Mesenchymal stem cell (in vitro differentiated cells and primary cell): ENCODE results near the gene PGM5.
"Not testable (repeated sequence)": the region's sequence is repeated elsewhere in the genome, so short reads cannot be mapped to it uniquely, and the experiment has no call there.

Source experiments
- DNase-seq: peaks from one replicate; pipeline ENCODE4 v3.0.0-alpha.2; 2013
- H2AFZ ChIP-seq: one replicate; pipeline ENCODE4 v1.6.1; 2013; ENCODE audit warnings: low read depth, mild to moderate bottlenecking, control low read depth, inconsistent platforms, low read length, moderate library complexity
- H2AK5ac ChIP-seq: 2 replicates; pipeline ENCODE4 v1.6.1; 2013; ENCODE audit warnings: low read length, moderate library complexity, mild to moderate bottlenecking, inconsistent platforms; ENCODE audit not compliant: severe bottlenecking
- H2BK120ac ChIP-seq: one replicate; pipeline ENCODE4 v1.6.1; 2013; ENCODE audit warnings: low read depth, mild to moderate bottlenecking, inconsistent platforms, low read length, moderate library complexity
- H2BK12ac ChIP-seq, 2 experiments: one replicate each; pipeline ENCODE4 v1.6.1; 2013; ENCODE audit warnings: inconsistent platforms in 2 of 2, low read length in 2 of 2, mild to moderate bottlenecking in 2 of 2, moderate library complexity in 2 of 2, control low read depth in 1 of 2
- H2BK15ac ChIP-seq: one replicate; pipeline ENCODE4 v1.6.1; 2013; ENCODE audit warnings: mild to moderate bottlenecking, low read depth, inconsistent platforms; ENCODE audit not compliant: poor library complexity, severe bottlenecking
- H2BK5ac ChIP-seq: 2 replicates; pipeline ENCODE4 v1.6.1; 2013; ENCODE audit warnings: low read depth, mild to moderate bottlenecking, low read length, control low read depth, inconsistent platforms; ENCODE audit not compliant: poor library complexity, severe bottlenecking
- H3K14ac ChIP-seq, 2 experiments: one replicate each; pipeline ENCODE4 v1.6.1; 2013; ENCODE audit warnings: inconsistent platforms in 2 of 2, low read length in 2 of 2, control low read depth in 1 of 2, mild to moderate bottlenecking in 1 of 2, moderate library complexity in 1 of 2
- H3K18ac ChIP-seq, 2 experiments: one replicate each; pipeline ENCODE4 v1.6.1; 2013; ENCODE audit warnings: inconsistent platforms in 2 of 2, low read length in 2 of 2, control low read depth in 1 of 2, low read depth in 1 of 2, mild to moderate bottlenecking in 1 of 2
- H3K23ac ChIP-seq, 2 experiments: one replicate each; pipeline ENCODE4 v1.6.1; 2013; ENCODE audit warnings: inconsistent platforms in 2 of 2, low read length in 2 of 2, mild to moderate bottlenecking in 2 of 2, moderate library complexity in 2 of 2, control low read depth in 1 of 2
- H3K27ac ChIP-seq: 2 replicates; pipeline ENCODE4 v1.5.1; 2013; ENCODE audit warnings: mild to moderate bottlenecking, moderate library complexity, low read length, control low read depth, inconsistent platforms; ENCODE audit not compliant: poor library complexity, severe bottlenecking
- H3K27me3 ChIP-seq, 2 experiments: 2 replicates each; pipeline versions ENCODE4 v1.6.1 to v1.7.0; 2013; ENCODE audit warnings: low read length in 2 of 2, mild to moderate bottlenecking in 2 of 2, moderate library complexity in 2 of 2, control low read depth in 1 of 2, inconsistent platforms in 1 of 2; ENCODE audit not compliant: control insufficient read depth in 1 of 2, insufficient read depth in 1 of 2
- H3K36me3 ChIP-seq, 2 experiments: 2 replicates each; pipeline versions ENCODE4 v1.6.1 to v1.7.0; 2013; ENCODE audit warnings: low read length in 2 of 2, control low read depth in 1 of 2, inconsistent platforms in 1 of 2, low read depth in 1 of 2, mild to moderate bottlenecking in 1 of 2; ENCODE audit not compliant: insufficient read depth in 2 of 2, control insufficient read depth in 1 of 2
- H3K4ac ChIP-seq, 2 experiments: one replicate each; pipeline ENCODE4 v1.6.1; 2013; ENCODE audit warnings: inconsistent platforms in 2 of 2, low read length in 2 of 2, mild to moderate bottlenecking in 2 of 2, moderate library complexity in 2 of 2, control low read depth in 1 of 2, low read depth in 1 of 2
- H3K4me1 ChIP-seq: 2 replicates; pipeline ENCODE4 v1.6.1; 2013; ENCODE audit warnings: low read depth, low read length, control low read depth; ENCODE audit not compliant: control insufficient read depth, insufficient read depth
- H3K4me2 ChIP-seq: 2 replicates; pipeline ENCODE4 v1.6.1; 2013; ENCODE audit warnings: low read length, mild to moderate bottlenecking, inconsistent platforms; ENCODE audit not compliant: poor library complexity, severe bottlenecking
- H3K4me3 ChIP-seq, 2 experiments: 2 replicates each; pipeline versions ENCODE4 v1.5.1 to v1.7.0; 2013; ENCODE audit warnings: low read length in 2 of 2, mild to moderate bottlenecking in 2 of 2, control low read depth in 1 of 2, low read depth in 1 of 2; ENCODE audit not compliant: insufficient read depth in 1 of 2
- H3K79me1 ChIP-seq: replicated peaks from 2 replicates; pipeline ENCODE4 v1.6.1; 2013; ENCODE audit warnings: mild to moderate bottlenecking, control low read depth, low read length, inconsistent platforms; ENCODE audit not compliant: poor library complexity, severe bottlenecking
- H3K9ac ChIP-seq: 2 replicates; pipeline ENCODE4 v1.7.0; 2013; ENCODE audit warnings: mild to moderate bottlenecking, low read length, moderate library complexity
- H3K9me3 ChIP-seq: 2 replicates; pipeline ENCODE4 v1.7.0; 2013; ENCODE audit warnings: mild to moderate bottlenecking, low read length; ENCODE audit not compliant: control insufficient read depth
- H4K8ac ChIP-seq: one replicate; pipeline ENCODE4 v1.6.1; 2013; ENCODE audit warnings: inconsistent platforms, mild to moderate bottlenecking, low read length, moderate library complexity
- H4K91ac ChIP-seq: one replicate; pipeline ENCODE4 v1.6.1; 2013; ENCODE audit warnings: mild to moderate bottlenecking, low read length, inconsistent platforms
- WGBS: methylation state at CpG from one replicate; pipeline ENCODE4 v1.1.7; 2013; ENCODE audit warnings: mixed read lengths; 5-methylcytosine and 5-hydroxymethylcytosine counted together

PGM5 gene

DNA sequence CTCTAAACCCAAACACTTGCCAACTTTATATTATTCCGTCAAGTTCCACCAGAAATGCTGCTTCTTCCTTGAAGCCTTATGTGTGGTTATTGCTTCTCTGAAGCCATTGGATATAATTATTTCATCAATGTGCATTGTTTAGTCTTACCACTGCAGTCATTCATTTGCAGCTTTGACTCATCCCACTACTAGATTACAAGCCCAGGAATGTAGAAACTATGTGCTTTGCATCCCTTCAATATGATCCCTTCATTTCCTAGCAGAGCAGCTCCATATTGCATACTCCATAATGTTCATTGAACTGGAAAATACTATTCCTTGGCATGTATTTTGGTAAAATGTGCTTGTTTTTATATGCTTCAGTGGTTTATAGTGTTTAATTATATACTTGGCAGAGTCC is 34.3 kb downstream of the PGM5 start:
- H3K36me3 ChIP-seq, H3K4me2 ChIP-seq: not testable (repeated sequence)

DNA sequence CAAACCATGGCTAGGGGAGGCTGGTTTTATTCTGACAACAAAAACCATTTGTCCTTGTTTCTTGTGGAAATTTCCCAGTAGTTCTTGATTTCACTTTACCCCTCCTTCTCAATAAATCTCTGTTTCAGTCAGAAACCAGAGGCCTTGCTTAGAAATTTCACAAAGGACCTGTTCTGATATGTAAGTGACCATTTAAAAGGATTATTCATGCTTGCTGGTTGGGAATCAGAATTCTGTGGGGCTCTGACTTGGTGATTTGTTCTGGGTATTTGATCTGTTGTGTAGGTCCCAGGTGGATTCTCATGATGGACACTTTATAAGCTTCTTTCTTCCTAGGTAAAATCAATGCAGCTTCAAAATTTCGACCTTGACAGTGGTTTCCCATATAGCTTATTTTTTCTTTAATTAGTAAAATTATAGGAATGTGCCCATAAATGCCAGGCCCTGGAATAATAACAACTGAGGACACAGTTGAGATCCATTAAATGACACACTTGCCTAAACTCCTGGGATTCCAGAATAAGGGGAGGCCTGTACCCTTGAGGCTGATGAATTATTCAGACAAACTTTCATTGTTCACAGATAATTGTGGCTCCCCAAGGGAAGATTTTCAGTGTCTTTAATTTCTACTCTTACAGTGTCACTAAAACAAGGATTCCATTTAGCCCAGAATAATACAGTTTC is 40.1 kb downstream of the PGM5 start:
- H3K4me2 ChIP-seq, H3K4me1 ChIP-seq, H3K14ac ChIP-seq, H3K4ac ChIP-seq, H2BK5ac ChIP-seq, H4K91ac ChIP-seq, DNase-seq, H2BK12ac ChIP-seq, H3K36me3 ChIP-seq, H3K9ac ChIP-seq, H3K27me3 ChIP-seq, H3K18ac ChIP-seq, H3K9me3 ChIP-seq, H2BK120ac ChIP-seq, H2AK5ac ChIP-seq, H3K79me1 ChIP-seq, H2BK15ac ChIP-seq, H2AFZ ChIP-seq, H3K4me3 ChIP-seq, H4K8ac ChIP-seq, H3K23ac ChIP-seq, H3K27ac ChIP-seq: not testable (repeated sequence)
- no CpG with 5 or more reads among the region's 1 CpG for WGBS

More for the DNA sequence above, 34.3 kb downstream of the PGM5 start:
- not testable (repeated sequence) for H2BK5ac ChIP-seq, H3K23ac ChIP-seq, H3K18ac ChIP-seq, H3K14ac ChIP-seq, H3K27me3 ChIP-seq, H4K8ac ChIP-seq, H2BK15ac ChIP-seq, H3K9me3 ChIP-seq, H3K4ac ChIP-seq, DNase-seq, H3K9ac ChIP-seq, H2BK120ac ChIP-seq, H3K4me3 ChIP-seq, H4K91ac ChIP-seq, H2BK12ac ChIP-seq, H2AK5ac ChIP-seq, H3K79me1 ChIP-seq, H3K27ac ChIP-seq, H2AFZ ChIP-seq, H3K4me1 ChIP-seq
- WGBS: no CpG with 5 or more reads among the region's 1 CpG

- not testable (repeated sequence) for H3K9me3 ChIP-seq, H3K14ac ChIP-seq, H3K4ac ChIP-seq, H3K4me1 ChIP-seq, H3K18ac ChIP-seq, H3K36me3 ChIP-seq, H2BK15ac ChIP-seq, H3K27me3 ChIP-seq, H3K4me3 ChIP-seq, H2BK120ac ChIP-seq, H4K8ac ChIP-seq, H2BK12ac ChIP-seq, H3K79me1 ChIP-seq, H2AK5ac ChIP-seq, H3K4me2 ChIP-seq, H4K91ac ChIP-seq, H3K23ac ChIP-seq, H2BK5ac ChIP-seq, H2AFZ ChIP-seq, H3K9ac ChIP-seq, H3K27ac ChIP-seq
- 13% methylated on average over 2 of the region's 2 CpGs for WGBS
- DNase-seq: peak; percentile 23
Measured at GRCh38 chr9:68397095-68397423, 40.6 kb downstream of the PGM5 start.

GRCh38 chr9:68397796-68398195 is 41.4 kb downstream of the PGM5 start:
- H3K9ac ChIP-seq, H3K4me3 ChIP-seq, H3K4me1 ChIP-seq, H3K27me3 ChIP-seq, H4K8ac ChIP-seq, DNase-seq, H3K27ac ChIP-seq, H2BK15ac ChIP-seq, H3K18ac ChIP-seq, H2AFZ ChIP-seq, H2AK5ac ChIP-seq, H4K91ac ChIP-seq, H3K9me3 ChIP-seq, H2BK12ac ChIP-seq, H2BK5ac ChIP-seq, H3K36me3 ChIP-seq, H2BK120ac ChIP-seq, H3K4me2 ChIP-seq, H3K23ac ChIP-seq, H3K79me1 ChIP-seq, H3K14ac ChIP-seq, H3K4ac ChIP-seq: not testable (repeated sequence)
- 100% methylated on average over 1 of the region's 3 CpGs for WGBS
